H9 (cell line): ENCODE results near the gene MN1. TPM values are rescaled to one million over a fixed set of nuclear protein-coding genes. Genes with fewer than 3 reads are reported as not detected.

Source experiments
- DNase-seq: peaks from one replicate; pipeline ENCODE4 v3.0.0-alpha.2; 2017
- H2AFZ ChIP-seq: one replicate; pipeline ENCODE4 v1.6.1; 2013; ENCODE audit warnings: mild to moderate bottlenecking, low read length, control low read depth, moderate library complexity
- H2AK5ac ChIP-seq: 2 replicates; pipeline ENCODE4 v1.6.1; 2013; ENCODE audit warnings: low read length, control low read depth, mixed read lengths; ENCODE audit not compliant: insufficient read length
- H2BK120ac ChIP-seq: one replicate; pipeline ENCODE4 v1.6.1; 2013; ENCODE audit warnings: low read depth, mild to moderate bottlenecking, low read length, control low read depth, inconsistent platforms; ENCODE audit not compliant: poor library complexity, severe bottlenecking
- H2BK12ac ChIP-seq: 2 replicates; pipeline ENCODE4 v1.6.1; 2013; ENCODE audit warnings: low read length, control low read depth, mixed read lengths, low read depth; ENCODE audit not compliant: insufficient read length
- H2BK15ac ChIP-seq: 2 replicates; pipeline ENCODE4 v1.6.1; 2013; ENCODE audit warnings: low read depth, low read length, control low read depth
- H2BK20ac ChIP-seq: one replicate; pipeline ENCODE4 v1.6.1; 2013; ENCODE audit warnings: low read depth, mild to moderate bottlenecking, low read length, control low read depth, inconsistent platforms; ENCODE audit not compliant: poor library complexity, severe bottlenecking
- H2BK5ac ChIP-seq: 2 replicates; pipeline ENCODE4 v1.6.1; 2013; ENCODE audit warnings: low read length, control low read depth, mixed read lengths; ENCODE audit not compliant: insufficient read length
- H3K14ac ChIP-seq: 2 replicates; pipeline ENCODE4 v1.6.1; 2013; ENCODE audit warnings: low read length, control low read depth; ENCODE audit not compliant: insufficient read depth
- H3K18ac ChIP-seq: 2 replicates; pipeline ENCODE4 v1.6.1; 2013; ENCODE audit warnings: low read depth, mild to moderate bottlenecking, mixed read lengths, low read length, control low read depth; ENCODE audit not compliant: insufficient read length
- H3K23ac ChIP-seq: 2 replicates; pipeline ENCODE4 v1.6.1; 2013; ENCODE audit warnings: low read length, control low read depth, mixed read lengths, low read depth; ENCODE audit not compliant: insufficient read length
- H3K23me2 ChIP-seq: 2 replicates; pipeline ENCODE4 v1.6.1; 2013; ENCODE audit warnings: low read depth, mild to moderate bottlenecking, mixed read lengths, low read length, control low read depth; ENCODE audit not compliant: insufficient read length, poor library complexity, severe bottlenecking
- H3K27ac ChIP-seq: 2 replicates; pipeline ENCODE4 v1.5.1; 2013; ENCODE audit warnings: low read length, control low read depth, mixed read lengths, low read depth; ENCODE audit not compliant: insufficient read length
- H3K27me3 ChIP-seq: 2 replicates; pipeline ENCODE4 v1.6.1; 2013; ENCODE audit warnings: low read length, control low read depth, inconsistent platforms; ENCODE audit not compliant: insufficient read depth
- H3K4ac ChIP-seq: 2 replicates; pipeline ENCODE4 v1.6.1; 2013; ENCODE audit warnings: low read depth, mild to moderate bottlenecking, control low read depth, inconsistent platforms, low read length, moderate library complexity
- H3K4me1 ChIP-seq: 2 replicates; pipeline ENCODE4 v1.6.1; 2013; ENCODE audit warnings: low read length, control low read depth, inconsistent platforms; ENCODE audit not compliant: insufficient read depth
- H3K4me2 ChIP-seq: 2 replicates; pipeline ENCODE4 v1.6.1; 2013; ENCODE audit warnings: low read length, control low read depth, mixed read lengths; ENCODE audit not compliant: insufficient read length, insufficient read depth
- H3K56ac ChIP-seq: 2 replicates; pipeline ENCODE4 v1.6.1; 2013; ENCODE audit warnings: low read depth, mild to moderate bottlenecking, mixed read lengths, low read length, control low read depth; ENCODE audit not compliant: insufficient read length
- H3K79me1 ChIP-seq: 2 replicates; pipeline ENCODE4 v1.6.1; 2013; ENCODE audit warnings: low read depth, mild to moderate bottlenecking, moderate library complexity, low read length, control low read depth, inconsistent platforms; ENCODE audit not compliant: insufficient read depth, poor library complexity, severe bottlenecking
- H3K79me2 ChIP-seq: 2 replicates; pipeline ENCODE4 v1.6.1; 2013; ENCODE audit warnings: low read length, control low read depth, inconsistent platforms; ENCODE audit not compliant: insufficient read depth
- H3K9ac ChIP-seq: 2 replicates; pipeline ENCODE4 v1.6.1; 2013; ENCODE audit warnings: low read length, control low read depth, mixed read lengths; ENCODE audit not compliant: insufficient read length; ENCODE audit errors: extremely low read depth
- H3K9me3 ChIP-seq: one replicate; pipeline ENCODE4 v1.6.1; 2013; ENCODE audit warnings: low read depth, low read length, inconsistent platforms; ENCODE audit not compliant: control insufficient read depth
- H3T11ph ChIP-seq: one replicate; pipeline ENCODE4 v1.6.1; 2013; ENCODE audit warnings: mild to moderate bottlenecking, low read length, control low read depth, inconsistent platforms
- H4K20me1 ChIP-seq: one replicate; pipeline ENCODE4 v1.6.1; 2013; ENCODE audit not compliant: control insufficient read depth, insufficient read length, insufficient read depth
- H4K5ac ChIP-seq: 2 replicates; pipeline ENCODE4 v1.6.1; 2013; ENCODE audit warnings: low read depth, mild to moderate bottlenecking, mixed read lengths, low read length, control low read depth; ENCODE audit not compliant: insufficient read length
- H4K8ac ChIP-seq: replicated peaks from 2 replicates; pipeline ENCODE4 v1.6.1; 2013; ENCODE audit warnings: low read length, control low read depth, mixed read lengths, low read depth; ENCODE audit not compliant: insufficient read length
- H4K91ac ChIP-seq: 2 replicates; pipeline ENCODE4 v1.6.1; 2013; ENCODE audit warnings: low read depth, mild to moderate bottlenecking, moderate library complexity, mixed read lengths, low read length, control low read depth; ENCODE audit not compliant: insufficient read length
- H3K27ac Mint-ChIP-seq, 3 experiments: 2 replicates in 2 of 3; 3 replicates in 1 of 3; pipeline ENCODE4 v1.8.0; 2020 to 2021; ENCODE audit warnings: mixed read lengths in 3 of 3, mild to moderate bottlenecking in 1 of 3, moderate library complexity in 1 of 3
- H3K27me3 Mint-ChIP-seq: 2 replicates; pipeline ENCODE4 v1.8.0; 2021; ENCODE audit warnings: low read depth, mild to moderate bottlenecking, moderate library complexity, mixed read lengths
- H3K36me3 Mint-ChIP-seq, 3 experiments: 2 replicates in 2 of 3; 3 replicates in 1 of 3; pipeline ENCODE4 v1.8.0; 2020 to 2021; ENCODE audit warnings: low read depth in 3 of 3, mixed read lengths in 3 of 3; ENCODE audit not compliant: insufficient read depth in 1 of 3
- H3K4me1 Mint-ChIP-seq, 2 experiments: 2 replicates each; pipeline ENCODE4 v1.8.0; 2020; ENCODE audit warnings: mixed read lengths in 2 of 2
- H3K4me3 Mint-ChIP-seq, 2 experiments: 2 replicates in 1 of 2; 3 replicates in 1 of 2; pipeline ENCODE4 v1.8.0; 2020 to 2021; ENCODE audit warnings: mild to moderate bottlenecking in 2 of 2, mixed read lengths in 2 of 2, moderate library complexity in 1 of 2
- H3K9me3 Mint-ChIP-seq, 2 experiments: 2 replicates in 1 of 2; 3 replicates in 1 of 2; pipeline ENCODE4 v1.8.0; 2020; ENCODE audit warnings: mild to moderate bottlenecking in 2 of 2, mixed read lengths in 2 of 2, moderate library complexity in 1 of 2
- WGBS: extraction: QIAGEN DNeasy Blood & Tissue Kit; methylation state at CpG from one replicate; pipeline ENCODE4 v1.1.7; 2013; ENCODE audit warnings: missing lambda C conversion rate, low lambda C conversion rate, mixed read lengths; ENCODE audit not compliant: insufficient read length; ENCODE audit errors: extremely low coverage; 5-methylcytosine and 5-hydroxymethylcytosine counted together
- total RNA-seq: library from RNA; stranded (reverse); gene quantifications from 2 replicates; pipeline ENCODE4 v1.2.1, GENCODE V29; 2021
- TF ChIP-seq, protein P1 (sequence below): fragments of 200-600 bp; sonication (generic); conservative IDR thresholded peaks from 3 replicates; pipeline ENCODE4 v1.8.0; 2021; ENCODE audit warnings: antibody characterized with exemption, mild to moderate bottlenecking

MN1 gene
- total RNA-seq, 1 experiment from 2014 or later = 2.8 TPM

DNA sequence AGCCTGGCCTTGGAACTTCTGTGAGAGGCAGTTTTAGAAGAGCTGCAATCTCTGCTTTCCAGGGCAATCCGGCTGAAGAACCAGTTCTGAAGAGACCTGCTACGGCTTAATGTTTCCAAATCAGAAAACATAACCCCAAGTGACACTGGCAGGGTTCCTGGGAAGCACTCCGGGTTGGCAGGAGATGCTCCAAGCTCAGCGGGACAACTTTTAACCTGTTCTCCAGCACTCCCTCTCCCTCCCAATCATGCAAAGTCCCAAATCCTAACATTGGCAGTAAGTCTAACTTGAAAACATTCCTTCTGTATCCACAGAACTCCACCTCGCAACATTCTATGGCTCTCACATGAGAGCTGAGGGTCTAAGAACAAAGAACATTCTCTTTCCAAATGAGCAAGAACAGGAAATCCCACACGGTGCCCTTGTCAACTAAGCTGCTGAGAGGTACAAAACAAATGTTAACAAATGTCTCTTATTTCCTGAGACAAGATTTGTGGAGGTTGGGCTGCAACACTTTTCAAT lies 48.5 kb upstream of the MN1 start:
- H4K5ac ChIP-seq = no peak overlapping the region
- H3K23me2 ChIP-seq = no peaks in the 10 kb centered on the region
- H2AK5ac ChIP-seq = no peak overlapping the region
- no peak overlapping the region for H2AFZ ChIP-seq
- H3K56ac ChIP-seq = no peak overlapping the region
- H3K9me3 Mint-ChIP-seq = no peaks in the 10 kb centered on the region
- H3K27ac ChIP-seq = peak overlapping the region; percentile 52
- peak overlapping the region; percentile 76 to 98 (median 81) for H3K27ac Mint-ChIP-seq
- peaks cover 15 to 43% (median 35%) of the 10 kb centered on the region in 3 experiments; a peak in 6 of 7 replicates for H3K36me3 Mint-ChIP-seq
- H3K79me1 ChIP-seq = no peaks in the 10 kb centered on the region
- no peak overlapping the region for H3K18ac ChIP-seq
- H4K91ac ChIP-seq = no peak overlapping the region
- H2BK20ac ChIP-seq = no peak overlapping the region
- no peak for DNase-seq
- TF ChIP-seq, protein P1, sequence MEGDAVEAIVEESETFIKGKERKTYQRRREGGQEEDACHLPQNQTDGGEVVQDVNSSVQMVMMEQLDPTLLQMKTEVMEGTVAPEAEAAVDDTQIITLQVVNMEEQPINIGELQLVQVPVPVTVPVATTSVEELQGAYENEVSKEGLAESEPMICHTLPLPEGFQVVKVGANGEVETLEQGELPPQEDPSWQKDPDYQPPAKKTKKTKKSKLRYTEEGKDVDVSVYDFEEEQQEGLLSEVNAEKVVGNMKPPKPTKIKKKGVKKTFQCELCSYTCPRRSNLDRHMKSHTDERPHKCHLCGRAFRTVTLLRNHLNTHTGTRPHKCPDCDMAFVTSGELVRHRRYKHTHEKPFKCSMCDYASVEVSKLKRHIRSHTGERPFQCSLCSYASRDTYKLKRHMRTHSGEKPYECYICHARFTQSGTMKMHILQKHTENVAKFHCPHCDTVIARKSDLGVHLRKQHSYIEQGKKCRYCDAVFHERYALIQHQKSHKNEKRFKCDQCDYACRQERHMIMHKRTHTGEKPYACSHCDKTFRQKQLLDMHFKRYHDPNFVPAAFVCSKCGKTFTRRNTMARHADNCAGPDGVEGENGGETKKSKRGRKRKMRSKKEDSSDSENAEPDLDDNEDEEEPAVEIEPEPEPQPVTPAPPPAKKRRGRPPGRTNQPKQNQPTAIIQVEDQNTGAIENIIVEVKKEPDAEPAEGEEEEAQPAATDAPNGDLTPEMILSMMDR = no peak
- no peak overlapping the region for H2BK12ac ChIP-seq
- no CpG with 5 or more reads among the region's 6 CpGs for WGBS
- no peak overlapping the region for H4K8ac ChIP-seq
- H2BK15ac ChIP-seq = no peak overlapping the region
- no peaks in the 10 kb centered on the region for H3K27me3 ChIP-seq
- H3K79me2 ChIP-seq = no peaks in the 10 kb centered on the region
- no peak overlapping the region for H3K9ac ChIP-seq
- H4K20me1 ChIP-seq = no peaks in the 10 kb centered on the region
- peaks cover 21% of the 10 kb centered on the region for H3K4me1 ChIP-seq
- no peak overlapping the region for H3K23ac ChIP-seq
- H3K9me3 ChIP-seq = no peaks in the 10 kb centered on the region
- peak overlapping the region in 1 of 2 experiments; percentile 5; a peak in 2 of 5 replicates for H3K4me3 Mint-ChIP-seq
- H3K4ac ChIP-seq = no peak overlapping the region
- H2BK5ac ChIP-seq = no peak overlapping the region
- H3K14ac ChIP-seq = no peak overlapping the region
- peaks cover 37 to 39% of the 10 kb centered on the region in 2 experiments for H3K4me1 Mint-ChIP-seq
- H3K27me3 Mint-ChIP-seq = no peaks in the 10 kb centered on the region
- H2BK120ac ChIP-seq = no peak overlapping the region
- peak overlapping the region; percentile 1 for H3K4me2 ChIP-seq
- H3T11ph ChIP-seq = no peak overlapping the region
